Aorta (tissue), 5 donors: Measurements from ENCODE around the gene PTPRD. TPM values are rescaled to one million over a fixed set of nuclear protein-coding genes. Genes with fewer than 3 reads are reported as not detected.
"Not testable (repeated sequence)": the region's sequence is repeated elsewhere in the genome, so short reads cannot be mapped to it uniquely, and the experiment has no call there.

Experiments
- ATAC-seq: fragments of 200-7000 bp; cut with Tn5 transposase; one replicate; pipeline ENCODE4 v1.9.1; 2022; ENCODE audit warnings: moderate library complexity; ENCODE audit not compliant: low FRiP score
- DNase-seq, 2 donors: peaks; one replicate each; pipeline ENCODE4 v3.0.0-alpha.2; 2020
- H3K27ac ChIP-seq, 2 donors: one replicate each; pipeline ENCODE4 v1.5.1; 2013; ENCODE audit warnings: low read length in 2 of 2, mild to moderate bottlenecking in 2 of 2, moderate library complexity in 2 of 2, control low read depth in 1 of 2, inconsistent platforms in 1 of 2, low read depth in 1 of 2
- H3K27me3 ChIP-seq, 2 donors: one replicate each; pipeline ENCODE4 v1.6.1; 2013; ENCODE audit warnings: control low read depth in 1 of 2, low read length in 1 of 2, mild to moderate bottlenecking in 1 of 2, moderate library complexity in 1 of 2; ENCODE audit not compliant: insufficient read depth in 2 of 2, control insufficient read depth in 1 of 2
- H3K36me3 ChIP-seq, 2 donors: one replicate each; pipeline ENCODE4 v1.6.1; 2013; ENCODE audit warnings: control low read depth in 1 of 2, low read length in 1 of 2, mild to moderate bottlenecking in 1 of 2; ENCODE audit not compliant: insufficient read depth in 2 of 2, control insufficient read depth in 1 of 2
- H3K4me1 ChIP-seq, 2 donors: one replicate each; pipeline ENCODE4 v1.6.1; 2013; ENCODE audit warnings: low read length in 2 of 2, control low read depth in 1 of 2, mild to moderate bottlenecking in 1 of 2, moderate library complexity in 1 of 2; ENCODE audit not compliant: insufficient read depth in 2 of 2, control insufficient read depth in 1 of 2
- H3K4me3 ChIP-seq, 2 donors: one replicate each; pipeline ENCODE4 v1.5.1; 2013; ENCODE audit warnings: low read length in 2 of 2, control low read depth in 1 of 2, mild to moderate bottlenecking in 1 of 2
- H3K9me3 ChIP-seq: one replicate; pipeline ENCODE4 v1.6.1; 2013; ENCODE audit warnings: mild to moderate bottlenecking, low read length; ENCODE audit not compliant: control insufficient read depth
- WGBS, 2 donors: extraction: QIAGEN DNeasy Blood & Tissue Kit; methylation state at CpG; one replicate each; pipeline ENCODE4 v1.1.7; 2013; 5-methylcytosine and 5-hydroxymethylcytosine counted together
- intact Hi-C, 2 donors: fragments of 100-400 bp; cut with DNase I; formaldehyde crosslinking; loops; one replicate each; pipeline versions ENCODE4 v1.14.2 to v1.15.0; 2022
- polyA plus RNA-seq, 2 donors: library from polyadenylated mRNA; stranded (reverse); fragments of 200-250 nt; gene quantifications; one replicate each; pipeline ENCODE4 v1.2.3, GENCODE V29; 2013
- total RNA-seq, 2 donors: library from RNA; stranded (reverse); fragmentation: NEBNext Ultra II Directional; extraction: Animal tissue kit (Norgen Biotek cat#: 25700); gene quantifications; one replicate each; pipeline ENCODE4 v1.2.1, GENCODE V29; 2021
- donor health status: healthy with polysubstance abuse.
- donor health status: Bipolar disorder and iron deficiency.
- donor health status: DM: no; HTN: no; CAD: no.
- donor health status: DM: no; HTN: no; CAD: no.
- donor health status: DM: yes; HTN: yes; CAD: no.

Gene PTPRD
- total and polyA plus RNA-seq, 4 donors = 1.5 to 92.0 (median 29.4) TPM

DNA sequence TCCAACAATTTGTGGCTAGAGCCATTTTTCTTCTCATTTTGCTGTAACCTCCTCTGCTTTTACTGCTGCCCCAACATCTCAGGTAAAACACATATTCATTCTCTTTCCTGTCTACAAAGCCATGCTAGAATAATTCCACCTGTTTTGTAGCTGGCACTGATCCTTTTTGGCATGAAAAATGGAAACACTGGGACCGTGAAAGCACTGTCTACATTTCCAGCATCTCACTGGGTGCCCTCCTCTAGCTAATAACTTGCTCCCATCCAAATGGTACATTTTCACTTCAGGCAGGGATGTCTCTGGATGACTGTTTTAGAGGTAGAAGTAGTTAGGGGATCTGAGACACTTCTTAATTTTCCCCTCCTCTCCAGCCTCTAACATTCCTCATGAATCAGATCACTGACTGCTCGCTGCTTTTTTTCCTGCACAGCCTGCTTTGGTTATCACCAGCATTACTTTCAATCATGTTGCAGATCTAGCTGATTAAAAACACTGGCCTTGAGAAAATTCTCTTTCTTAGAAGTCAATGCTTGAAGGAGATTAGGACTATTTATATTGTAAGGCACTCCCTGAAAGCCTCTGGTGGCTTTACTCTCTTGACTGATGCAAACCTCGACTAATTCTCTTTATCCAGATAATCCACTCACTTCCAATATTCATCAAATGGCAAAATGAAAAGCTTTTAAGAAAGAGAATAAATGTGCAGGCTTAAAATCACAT, 1500.6 kb downstream of the PTPRD start:
- intact Hi-C loops = no loop called here
- no peaks in the 10 kb centered on the region for H3K27me3 ChIP-seq
- H3K9me3 ChIP-seq = no peaks in the 10 kb centered on the region
- H3K36me3 ChIP-seq = no peaks in the 10 kb centered on the region
- DNase-seq = no peak
- no peaks in the 10 kb centered on the region for H3K4me1 ChIP-seq
- no peak overlapping the region for H3K4me3 ChIP-seq
- no peak for ATAC-seq
- 11 to 14% methylated on average over 3 of the region's 3 CpGs for WGBS, 2 donors
- H3K27ac ChIP-seq = no peak overlapping the region

DNA sequence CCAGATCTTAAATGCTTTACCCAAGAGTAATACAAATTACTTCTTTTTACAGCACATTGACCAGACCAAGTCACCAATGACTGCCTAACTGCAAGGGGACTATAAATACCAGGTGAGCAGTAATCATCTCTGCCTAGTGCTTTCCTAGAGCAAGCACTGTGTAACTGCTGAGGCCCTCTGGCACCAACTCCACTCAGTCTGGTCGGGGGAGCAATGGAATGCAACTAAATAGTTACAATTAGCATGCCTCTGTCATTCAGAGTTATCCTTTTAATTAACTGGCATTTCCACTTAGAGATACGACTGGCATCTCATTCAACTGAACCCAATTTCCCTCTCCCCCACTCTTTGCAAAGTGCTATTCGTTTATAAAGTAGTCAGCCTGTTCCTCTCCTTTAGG, 1504.2 kb downstream of the PTPRD start:
- WGBS, 2 donors = 42 to 45% methylated on average over 3 of the region's 3 CpGs
- Histone ChIP-seq H3K36me3 (no peaks in the 10 kb centered on the region), H3K9me3 (no peaks in the 10 kb centered on the region), H3K27ac (no peak overlapping the region), H3K4me3 (no peak overlapping the region), H3K27me3 (peaks cover 0 to 2% of the 10 kb centered on the region in 2 donors), H3K4me1 (no peaks in the 10 kb centered on the region)
- DNase-seq = no peak
- intact Hi-C loops = no loop called here
- ATAC-seq = no peak

DNA sequence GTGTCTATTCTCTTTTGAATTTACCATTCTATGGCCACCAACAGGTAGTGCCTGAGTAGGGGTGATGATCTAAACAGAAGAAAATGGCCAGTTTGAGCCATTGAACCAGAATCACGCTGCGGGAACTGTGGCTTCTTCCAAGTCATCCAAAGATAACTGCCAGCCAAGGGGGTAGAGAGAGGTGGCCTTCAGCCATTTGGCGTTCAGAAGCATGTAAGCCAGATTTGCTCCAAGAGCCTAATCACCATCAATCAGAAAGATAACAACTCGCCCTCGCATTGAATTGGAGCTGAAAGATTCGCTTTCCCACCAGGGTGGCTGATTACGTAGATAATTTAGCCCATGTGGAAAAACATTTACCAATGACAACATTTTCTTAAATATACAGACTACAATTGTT, 1510.5 kb downstream of the PTPRD start:
- Histone ChIP-seq H3K9me3 (no peaks in the 10 kb centered on the region), H3K4me1 (no peaks in the 10 kb centered on the region), H3K36me3 (no peaks in the 10 kb centered on the region), H3K4me3 (no peak overlapping the region), H3K27me3 (peaks cover 0 to 2% of the 10 kb centered on the region in 2 donors), H3K27ac (no peak overlapping the region)
- intact Hi-C loops = no loop called here
- no peak for DNase-seq
- ATAC-seq = no peak
- 2 to 8% methylated on average over 7 of the region's 7 CpGs for WGBS, 2 donors

DNA sequence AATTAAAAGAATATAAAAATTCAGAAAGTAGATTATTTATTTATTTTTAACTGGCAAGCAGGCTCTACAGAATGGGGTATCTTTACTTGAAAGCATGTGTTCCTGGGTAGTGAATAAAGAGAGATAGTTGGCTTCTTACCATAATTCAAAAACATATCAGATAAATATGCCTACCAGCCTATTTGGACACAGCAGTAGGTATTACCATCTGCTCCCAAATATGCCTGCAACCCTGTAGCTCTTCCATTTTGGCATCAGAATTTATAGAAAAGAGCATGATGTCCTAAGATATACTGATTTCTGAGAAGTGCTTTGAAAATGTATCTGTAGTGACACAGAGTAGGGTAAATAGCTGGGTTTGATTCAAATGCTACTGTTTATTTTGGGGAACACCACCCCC, 1512.7 kb downstream of the PTPRD start:
- Histone ChIP-seq H3K4me3 (no peak overlapping the region), H3K36me3 (no peaks in the 10 kb centered on the region), H3K9me3 (no peaks in the 10 kb centered on the region), H3K4me1 (no peaks in the 10 kb centered on the region), H3K27ac (no peak overlapping the region), H3K27me3 (peaks cover 0 to 2% of the 10 kb centered on the region in 2 donors)
- ATAC-seq = no peak
- intact Hi-C loops = no loop called here
- no peak for DNase-seq

DNA sequence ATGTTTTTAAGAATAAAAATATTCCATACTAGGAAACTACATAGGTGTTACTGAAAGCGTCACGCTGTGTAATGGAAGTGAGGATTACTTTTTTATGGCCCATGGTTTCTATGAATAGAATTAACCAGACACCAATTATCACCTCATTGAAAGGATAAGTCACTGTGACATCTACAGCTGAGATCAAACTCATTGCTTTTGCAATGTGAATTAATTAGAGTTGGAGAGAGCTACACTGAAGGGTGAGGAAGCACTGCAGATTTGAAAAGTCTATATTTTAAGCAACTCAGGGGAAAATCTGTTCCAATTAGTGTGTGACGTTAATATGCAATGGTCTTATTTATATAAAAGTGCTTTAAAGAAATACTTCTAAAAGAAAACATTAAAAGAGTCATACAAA, 1513.2 kb downstream of the PTPRD start:
- no peak overlapping the region for H3K27ac ChIP-seq
- H3K27me3 ChIP-seq = peaks cover 0 to 2% of the 10 kb centered on the region in 2 donors
- H3K9me3 ChIP-seq = no peaks in the 10 kb centered on the region
- DNase-seq (no peak), ATAC-seq (no peak)
- H3K4me3 ChIP-seq = no peak overlapping the region
- H3K4me1 ChIP-seq = no peaks in the 10 kb centered on the region
- WGBS, 2 donors = 79 to 85% methylated on average over 3 of the region's 3 CpGs
- no peaks in the 10 kb centered on the region for H3K36me3 ChIP-seq
- intact Hi-C loops = no loop called here

DNA sequence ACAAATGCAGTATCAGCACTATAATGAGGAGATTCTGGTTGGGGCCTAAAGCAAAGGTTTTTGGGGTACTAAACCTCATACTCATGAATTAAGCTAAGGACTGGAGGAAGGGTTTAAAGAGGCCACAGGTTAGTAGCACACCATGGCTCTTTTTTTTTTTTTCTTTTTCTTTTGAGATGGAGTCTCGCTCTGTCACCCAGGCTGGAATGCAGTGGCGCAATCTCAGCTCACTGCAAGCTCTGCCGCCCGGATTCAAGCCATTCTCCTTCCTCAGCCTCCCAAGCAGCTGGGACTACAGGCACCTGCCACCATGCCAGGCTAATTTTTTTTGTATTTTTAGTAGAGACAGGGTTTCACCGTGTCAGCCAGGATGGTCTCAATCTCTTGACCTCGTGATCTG, 1515.5 kb downstream of the PTPRD start:
- H3K4me1 ChIP-seq, intact Hi-C loops, H3K9me3 ChIP-seq, ATAC-seq, H3K36me3 ChIP-seq, H3K27ac ChIP-seq, H3K4me3 ChIP-seq, DNase-seq, H3K27me3 ChIP-seq: not testable (repeated sequence)
- WGBS, 2 donors = 93 to 97% methylated on average over 6 of the region's 6 CpGs

DNA sequence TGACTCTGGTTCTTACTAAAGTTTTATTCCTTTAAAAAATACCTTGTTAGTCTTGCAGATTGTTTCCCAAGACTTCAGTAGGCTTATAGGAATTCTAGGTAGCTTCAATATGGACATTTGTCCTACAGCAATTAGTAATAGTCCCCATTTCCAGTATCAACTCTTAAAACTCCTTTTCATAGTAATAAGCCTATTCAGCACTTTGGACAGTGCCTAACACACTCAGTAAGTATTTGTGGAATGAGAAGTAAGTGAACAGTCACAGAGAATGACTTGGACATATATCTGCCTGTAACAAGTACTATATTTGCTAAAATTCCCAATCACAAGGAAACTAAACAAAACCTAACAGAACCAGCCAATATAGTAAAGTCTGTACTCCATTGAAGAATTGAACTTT, 1521.4 kb downstream of the PTPRD start:
- no peak overlapping the region for H3K27ac ChIP-seq
- H3K4me3 ChIP-seq = no peak overlapping the region
- no peaks in the 10 kb centered on the region for H3K36me3 ChIP-seq
- intact Hi-C loops = no loop called here
- H3K9me3 ChIP-seq = no peaks in the 10 kb centered on the region
- H3K27me3 ChIP-seq = no peaks in the 10 kb centered on the region
- DNase-seq = no peak
- H3K4me1 ChIP-seq = no peaks in the 10 kb centered on the region
- no peak for ATAC-seq

DNA sequence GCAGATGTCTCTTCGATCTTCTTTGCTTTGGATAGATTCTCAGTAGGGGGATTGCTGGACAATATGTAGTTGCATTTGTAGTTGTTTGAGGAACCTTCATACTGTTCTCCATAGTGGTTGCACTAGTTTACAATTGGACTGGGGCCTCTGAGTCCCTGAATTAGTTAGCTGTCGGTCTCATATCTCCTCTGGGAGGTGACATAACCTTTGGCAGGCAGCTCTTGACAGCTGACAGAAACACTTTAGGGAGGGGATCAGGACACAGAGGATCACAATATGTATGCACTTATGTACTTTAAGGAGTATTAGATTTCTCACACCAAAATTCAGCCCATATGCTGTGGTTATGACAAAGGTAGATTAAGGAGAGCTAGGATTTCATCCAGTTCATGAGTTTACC, 1533.3 kb downstream of the PTPRD start:
- H3K9me3 ChIP-seq = no peaks in the 10 kb centered on the region
- DNase-seq (no peak), ATAC-seq (no peak)
- H3K4me1 ChIP-seq = no peaks in the 10 kb centered on the region
- H3K4me3 ChIP-seq = no peak overlapping the region
- WGBS, 2 donors = 79 to 85% methylated on average over 2 of the region's 2 CpGs
- H3K27me3 ChIP-seq = no peaks in the 10 kb centered on the region
- intact Hi-C loops = no loop called here
- no peaks in the 10 kb centered on the region for H3K36me3 ChIP-seq
- no peak overlapping the region for H3K27ac ChIP-seq

DNA sequence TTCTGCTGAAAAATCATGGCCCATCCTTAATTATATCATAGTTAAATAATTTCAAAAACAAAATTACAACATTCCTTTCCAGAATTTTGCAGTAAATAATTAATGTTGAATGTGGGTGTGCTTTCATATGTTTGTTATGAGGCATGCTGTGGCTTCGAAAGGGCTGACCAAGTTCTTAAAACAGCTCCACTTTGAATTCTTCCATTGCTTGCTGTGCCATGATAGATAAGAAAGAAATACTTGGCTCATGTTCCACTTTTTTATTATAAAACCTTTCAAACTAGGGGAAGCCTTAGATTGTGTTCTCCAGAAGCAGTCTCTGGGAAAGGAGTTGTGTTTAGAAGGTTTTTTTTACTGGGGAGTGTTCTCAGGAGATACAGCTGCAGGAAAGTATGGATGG, 1534.5 kb downstream of the PTPRD start:
- intact Hi-C loops = no loop called here
- H3K36me3 ChIP-seq = no peaks in the 10 kb centered on the region
- H3K9me3 ChIP-seq = no peaks in the 10 kb centered on the region
- 3 to 8% methylated on average over 1 of the region's 1 CpG for WGBS, 2 donors
- no peaks in the 10 kb centered on the region for H3K4me1 ChIP-seq
- no peak overlapping the region for H3K27ac ChIP-seq
- no peak for DNase-seq
- no peak overlapping the region for H3K4me3 ChIP-seq
- H3K27me3 ChIP-seq = no peaks in the 10 kb centered on the region
- ATAC-seq = no peak
